ENCODE measurements around the gene ING1. TPM values are rescaled to one million over a fixed set of nuclear protein-coding genes. Genes with fewer than 3 reads are reported as not detected.

The ING1 gene
- total RNA-seq, 3 donors from 2014 or later = 21.0 to 26.1 (median 26.1) TPM

DNA sequence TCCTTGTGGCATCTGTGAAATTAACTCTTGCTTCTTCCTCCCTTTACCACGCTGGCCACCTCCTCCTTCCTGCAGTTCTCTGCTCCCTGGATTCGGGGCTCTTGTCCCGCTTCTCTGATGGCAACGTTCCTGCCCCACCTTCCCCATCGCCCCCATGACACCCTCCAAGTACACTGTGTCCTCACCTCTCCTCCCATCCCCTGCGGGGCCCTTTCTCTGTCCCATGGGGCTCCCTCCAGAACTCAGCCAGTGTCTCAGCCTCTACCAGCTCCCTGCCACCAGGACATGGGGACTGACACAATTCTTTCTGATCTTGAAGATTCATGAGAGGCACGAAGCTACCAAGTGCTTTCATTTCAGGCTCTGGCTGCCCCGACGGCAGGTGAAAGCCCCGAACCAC lies 16.7 kb upstream of the ING1 start:
- Histone ChIP-seq H3K4me1 (no peaks in the 10 kb centered on the region), H3K27me3 (no peaks in the 10 kb centered on the region), H3K36me3 (peaks cover 3% of the 10 kb centered on the region), H3K4me3 (no peak overlapping the region), H3K9me3 (no peaks in the 10 kb centered on the region), H3K27ac (no peak overlapping the region)
- TF ChIP-seq CTCF (IDR thresholded peaks at IDR 0.05) = no peak
- TF ChIP-seq POLR2AphosphoS5 (IDR thresholded peaks at IDR 0.05) = no peak
- TF ChIP-seq POLR2A (IDR thresholded peaks at IDR 0.05) = no peak
- intact Hi-C loops (cut with DNase I; ENCODE audit: low total_unique reads) = no loop called here
- no peak for DNase-seq (ENCODE audit: low spot score in 2 of 2)

GRCh38 chr13:110697842-110698241 lies 15.7 kb upstream of the ING1 start:
- intact Hi-C loops (cut with DNase I; ENCODE audit: low total_unique reads) = no loop called here
- no peaks in the 10 kb centered on the region for H3K9me3 ChIP-seq
- no peaks in the 10 kb centered on the region for H3K4me1 ChIP-seq
- DNase-seq (ENCODE audit: low spot score in 2 of 2) = no peak
- H3K36me3 ChIP-seq = peaks cover 3% of the 10 kb centered on the region
- H3K27ac ChIP-seq = no peak overlapping the region
- H3K4me3 ChIP-seq = no peak overlapping the region
- H3K27me3 ChIP-seq = no peaks in the 10 kb centered on the region
- TF ChIP-seq POLR2AphosphoS5 (IDR thresholded peaks at IDR 0.05) (no peak), POLR2A (IDR thresholded peaks at IDR 0.05) (no peak), CTCF (IDR thresholded peaks at IDR 0.05) (no peak)

- Histone ChIP-seq H3K36me3 (peaks cover 3% of the 10 kb centered on the region), H3K9me3 (no peaks in the 10 kb centered on the region), H3K4me3 (no peak overlapping the region), H3K27ac (no peak overlapping the region), H3K27me3 (no peaks in the 10 kb centered on the region), H3K4me1 (no peaks in the 10 kb centered on the region)
- DNase-seq (ENCODE audit: low spot score in 2 of 2) = no peak
- intact Hi-C loops (cut with DNase I; ENCODE audit: low total_unique reads) = no loop called here
- TF ChIP-seq CTCF (IDR thresholded peaks at IDR 0.05) = no peak
- TF ChIP-seq POLR2AphosphoS5 (IDR thresholded peaks at IDR 0.05) = no peak
- TF ChIP-seq POLR2A (IDR thresholded peaks at IDR 0.05) = no peak
Observed at GRCh38 chr13:110698689-110699088, 14.8 kb upstream of the ING1 start.

DNA sequence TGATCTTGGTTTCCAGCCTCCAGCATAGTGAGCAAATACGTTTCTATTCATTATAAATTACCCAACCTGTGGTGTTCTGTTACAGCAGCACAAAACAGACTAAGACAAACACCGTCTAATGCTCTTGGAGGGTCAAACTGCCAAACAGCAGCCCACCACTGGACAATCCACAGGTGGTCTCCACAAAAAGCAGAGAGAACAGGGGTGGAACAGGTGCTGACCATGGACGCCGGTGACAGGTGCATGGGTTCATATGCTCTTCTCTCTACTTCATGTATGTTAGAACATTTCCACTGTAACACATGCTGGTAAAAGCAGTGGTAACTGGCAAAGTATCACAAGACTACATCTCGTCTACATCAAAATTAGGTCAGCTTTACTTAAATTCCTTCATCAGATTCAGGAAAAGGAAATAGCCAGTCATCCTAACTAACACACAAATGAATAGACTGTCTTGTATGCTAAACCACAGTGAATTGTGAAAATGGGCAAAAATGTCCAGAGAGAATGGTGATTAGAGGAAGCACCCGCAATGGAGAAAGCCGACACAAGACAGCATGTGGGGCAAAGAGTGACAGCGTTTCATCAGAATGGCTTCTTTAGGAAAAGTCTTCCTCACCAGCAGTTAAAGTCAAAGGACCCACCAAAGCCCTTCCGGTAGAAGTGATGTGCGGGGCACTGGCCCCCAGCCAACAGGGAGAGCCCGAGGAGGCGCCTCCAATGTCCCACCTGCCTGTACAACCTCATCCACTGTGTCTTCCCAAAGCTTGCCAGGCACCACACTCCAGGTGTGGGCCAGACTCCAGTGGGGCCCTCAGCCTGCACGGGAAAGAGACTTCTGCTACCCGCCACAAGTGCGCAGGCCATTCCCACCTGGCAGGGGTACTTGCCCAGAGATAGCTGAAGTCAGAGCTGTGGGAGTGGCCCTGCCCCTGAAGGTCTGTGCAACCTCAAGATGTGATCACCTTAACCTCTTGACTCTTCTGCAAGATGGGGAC lies 14.1 kb upstream of the ING1 start:
- Histone ChIP-seq H3K27me3 (no peaks in the 10 kb centered on the region), H3K4me1 (peaks cover 0 to 2% of the 10 kb centered on the region in 2 donors), H3K27ac (no peak overlapping the region), H3K4me3 (no peak overlapping the region), H3K9me3 (no peaks in the 10 kb centered on the region), H3K36me3 (peaks cover 3% of the 10 kb centered on the region)
- intact Hi-C loops (cut with DNase I; ENCODE audit: low total_unique reads) = no loop called here
- DNase-seq (ENCODE audit: low spot score in 2 of 2) = no peak
- TF ChIP-seq POLR2A (IDR thresholded peaks at IDR 0.05) (no peak), POLR2AphosphoS5 (IDR thresholded peaks at IDR 0.05) (no peak), CTCF (IDR thresholded peaks at IDR 0.05) (no peak)

GRCh38 chr13:110700186-110700585 lies 13.3 kb upstream of the ING1 start:
- Histone ChIP-seq H3K4me3 (no peak overlapping the region), H3K9me3 (no peaks in the 10 kb centered on the region), H3K4me1 (peaks cover 0 to 9% of the 10 kb centered on the region in 2 donors), H3K27ac (no peak overlapping the region), H3K36me3 (peaks cover 3% of the 10 kb centered on the region), H3K27me3 (no peaks in the 10 kb centered on the region)
- intact Hi-C loops (cut with DNase I; ENCODE audit: low total_unique reads) = no loop called here
- TF ChIP-seq CTCF (IDR thresholded peaks at IDR 0.05) (no peak), POLR2A (IDR thresholded peaks at IDR 0.05) (no peak), POLR2AphosphoS5 (IDR thresholded peaks at IDR 0.05) (no peak)
- no peak for DNase-seq (ENCODE audit: low spot score in 2 of 2)

Measured in breast epithelium (tissue), 4 donors.